Kidney epithelial cell (primary cell): ENCODE measurements around the gene WNT7B. TPM values are rescaled to one million over a fixed set of nuclear protein-coding genes. Genes with fewer than 3 reads are reported as not detected.

Experiments used
- DNase-seq: peaks from one replicate; pipeline ENCODE4 v3.0.0-alpha.2; 2010; ENCODE audit warnings: low read depth
- H3K27me3 ChIP-seq: 2 replicates; pipeline ENCODE4 v1.6.0; 2011; ENCODE audit warnings: low read length; ENCODE audit not compliant: control insufficient read depth, insufficient read depth
- H3K36me3 ChIP-seq: 2 replicates; pipeline ENCODE4 v1.5.1; 2011; ENCODE audit warnings: low read length; ENCODE audit not compliant: control insufficient read depth, insufficient read depth
- H3K4me3 ChIP-seq: 2 replicates; pipeline ENCODE4 v1.5.1; 2011; ENCODE audit warnings: low read depth, mild to moderate bottlenecking, control low read depth, low read length
- total RNA-seq: library from RNA; depleted of rRNA; stranded (reverse); fragments of >200 nt; gene quantifications from 2 replicates; pipeline ENCODE4 v1.2.3, GENCODE V29; 2015
- TF ChIP-seq, protein P1 (sequence below): IDR thresholded peaks from 2 replicates; pipeline ENCODE4 v1.5.1; 2011; ENCODE audit warnings: mild to moderate bottlenecking, moderate library complexity, low read length, control low read depth, inconsistent platforms; ENCODE audit not compliant: insufficient read depth, poor library complexity, severe bottlenecking

Gene WNT7B
- total RNA-seq, 1 donor from 2014 or later, result 15.3 TPM

DNA sequence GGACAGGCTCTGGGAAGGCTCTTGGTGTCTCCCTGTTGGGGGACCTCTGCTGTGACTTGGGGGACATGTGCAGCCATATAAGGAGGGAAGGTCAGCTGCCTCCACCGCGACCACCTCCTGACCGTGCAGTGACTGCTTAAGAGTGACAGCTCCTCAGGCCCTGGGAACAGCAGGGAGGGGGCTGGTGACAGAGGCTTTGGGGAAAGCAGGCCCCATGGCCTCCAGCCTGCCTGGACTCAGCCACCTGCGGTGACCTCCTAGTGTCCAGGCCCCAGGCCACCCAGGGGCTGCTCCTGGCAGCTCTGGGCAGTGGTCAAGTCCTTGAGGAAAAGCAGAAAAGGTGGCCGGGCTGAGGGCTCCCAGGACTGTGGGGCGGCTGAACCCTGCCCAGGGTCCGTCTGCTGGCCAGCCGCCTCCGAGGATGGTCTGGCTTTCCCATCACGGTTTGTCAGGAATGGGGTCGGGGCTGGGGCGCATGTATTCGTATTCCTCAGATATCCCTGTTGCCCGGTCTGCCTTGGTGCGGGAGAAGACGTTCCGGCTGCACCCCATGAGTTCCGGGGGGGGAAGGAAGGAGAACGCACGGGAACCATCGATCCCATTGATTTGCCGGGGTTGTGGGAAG lies 96.8 kb downstream of the WNT7B start:
- H3K27me3 ChIP-seq, result peaks cover 58% of the 10 kb centered on the region
- TF ChIP-seq, protein P1, sequence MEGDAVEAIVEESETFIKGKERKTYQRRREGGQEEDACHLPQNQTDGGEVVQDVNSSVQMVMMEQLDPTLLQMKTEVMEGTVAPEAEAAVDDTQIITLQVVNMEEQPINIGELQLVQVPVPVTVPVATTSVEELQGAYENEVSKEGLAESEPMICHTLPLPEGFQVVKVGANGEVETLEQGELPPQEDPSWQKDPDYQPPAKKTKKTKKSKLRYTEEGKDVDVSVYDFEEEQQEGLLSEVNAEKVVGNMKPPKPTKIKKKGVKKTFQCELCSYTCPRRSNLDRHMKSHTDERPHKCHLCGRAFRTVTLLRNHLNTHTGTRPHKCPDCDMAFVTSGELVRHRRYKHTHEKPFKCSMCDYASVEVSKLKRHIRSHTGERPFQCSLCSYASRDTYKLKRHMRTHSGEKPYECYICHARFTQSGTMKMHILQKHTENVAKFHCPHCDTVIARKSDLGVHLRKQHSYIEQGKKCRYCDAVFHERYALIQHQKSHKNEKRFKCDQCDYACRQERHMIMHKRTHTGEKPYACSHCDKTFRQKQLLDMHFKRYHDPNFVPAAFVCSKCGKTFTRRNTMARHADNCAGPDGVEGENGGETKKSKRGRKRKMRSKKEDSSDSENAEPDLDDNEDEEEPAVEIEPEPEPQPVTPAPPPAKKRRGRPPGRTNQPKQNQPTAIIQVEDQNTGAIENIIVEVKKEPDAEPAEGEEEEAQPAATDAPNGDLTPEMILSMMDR, result no peak
- no peak for DNase-seq
- H3K4me3 ChIP-seq, result no peak overlapping the region
- no peaks in the 10 kb centered on the region for H3K36me3 ChIP-seq

DNA sequence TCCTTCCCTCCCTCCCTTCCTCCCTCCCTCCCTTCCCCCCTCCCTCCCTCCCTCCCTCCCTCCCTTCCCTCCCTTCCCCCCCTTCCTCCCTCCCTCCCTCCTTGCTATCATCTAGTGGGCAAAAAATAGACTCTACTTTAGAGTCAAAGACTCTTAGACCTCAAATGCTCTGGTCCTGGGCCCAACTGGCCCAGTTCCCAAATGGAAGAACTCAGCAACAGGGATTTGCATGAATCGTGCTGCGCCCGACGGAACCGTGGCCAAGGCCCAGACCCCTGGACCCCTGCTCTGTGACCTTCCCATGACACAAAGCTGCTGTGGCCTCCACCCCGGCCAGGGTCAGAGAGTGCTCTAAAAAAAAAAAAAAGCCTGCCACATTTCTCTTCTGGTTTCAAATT lies 97.4 kb downstream of the WNT7B start:
- H3K27me3 ChIP-seq, result peaks cover 58% of the 10 kb centered on the region

DNA sequence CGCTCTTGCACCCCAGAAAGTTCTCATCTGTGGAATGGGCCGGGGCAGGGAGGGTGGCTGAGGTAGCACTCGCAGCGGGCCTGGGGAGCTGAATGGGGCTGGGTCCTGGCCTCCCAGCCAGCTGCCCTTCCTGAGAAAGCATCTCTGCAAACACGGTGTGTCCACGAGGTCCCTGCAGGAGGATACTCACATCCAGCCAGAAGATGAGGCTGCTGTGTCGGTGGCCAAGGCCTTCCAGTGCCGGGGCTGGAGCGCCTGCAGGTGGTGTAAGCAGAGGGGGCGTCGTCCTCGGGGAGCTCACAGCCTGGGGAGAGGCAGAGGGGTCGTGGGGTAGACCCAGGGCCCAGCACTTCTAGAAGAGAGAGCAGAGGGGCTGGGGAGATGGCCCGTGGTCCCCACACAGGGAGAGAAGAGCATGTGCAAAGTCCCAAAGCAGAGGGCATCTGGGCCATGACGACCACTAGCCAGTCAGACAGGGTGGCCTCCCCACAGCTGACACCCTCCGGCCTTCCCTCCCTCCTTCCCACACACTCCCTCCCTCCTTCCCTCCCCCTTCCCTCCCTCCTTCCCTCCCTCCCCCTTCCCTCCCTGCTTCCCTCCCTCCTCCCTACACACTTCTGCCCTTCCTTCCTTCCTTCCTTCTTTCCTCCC lies 97.9 kb downstream of the WNT7B start:
- TF ChIP-seq, protein P1, result no peak
- Histone ChIP-seq H3K27me3 (peaks cover 58% of the 10 kb centered on the region), H3K4me3 (no peak overlapping the region), H3K36me3 (no peaks in the 10 kb centered on the region)
- no peak for DNase-seq

More for the DNA sequence above, 97.4 kb downstream of the WNT7B start:
- TF ChIP-seq, protein P1, result no peak
- Histone ChIP-seq H3K36me3 (no peaks in the 10 kb centered on the region), H3K4me3 (no peak overlapping the region)
- no peak for DNase-seq

DNA sequence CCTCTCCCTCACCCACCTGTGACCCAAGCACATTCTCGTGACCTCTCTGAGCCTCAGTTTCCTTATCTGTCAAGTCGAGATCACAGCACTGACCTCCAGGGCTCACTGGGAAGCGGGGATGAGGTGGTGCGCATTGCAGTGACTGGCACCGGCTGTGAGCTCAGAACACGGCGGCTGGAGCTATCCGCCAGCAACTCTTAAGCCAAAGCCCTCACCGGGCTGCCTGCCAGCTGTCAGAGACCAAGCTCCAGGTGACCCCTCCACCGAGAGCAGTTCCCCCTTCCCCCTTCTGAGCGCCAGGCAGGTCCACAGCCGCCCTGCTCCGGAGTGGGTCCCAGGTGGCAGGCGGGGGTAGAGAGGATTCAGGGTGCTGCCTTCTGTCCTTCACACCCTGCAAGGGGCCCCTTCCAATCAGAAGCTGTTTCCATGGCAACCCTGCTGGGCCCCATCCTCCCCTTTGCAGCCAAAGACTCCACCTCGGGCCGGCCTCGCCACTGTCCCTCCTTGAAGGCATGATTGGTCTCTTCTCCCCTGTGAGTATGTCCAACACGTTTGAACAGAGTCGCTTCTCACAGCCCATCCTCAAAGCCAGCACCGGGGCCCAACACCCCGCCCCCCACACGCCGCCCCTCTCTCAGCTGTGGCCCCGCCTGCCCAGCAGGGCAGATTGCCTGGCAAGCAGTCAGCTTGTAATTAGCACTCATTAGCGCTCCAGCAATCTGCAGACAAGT lies 98.7 kb downstream of the WNT7B start:
- Histone ChIP-seq H3K36me3 (no peaks in the 10 kb centered on the region), H3K27me3 (peaks cover 58% of the 10 kb centered on the region), H3K4me3 (no peak overlapping the region)
- DNase-seq, result no peak
- TF ChIP-seq, protein P1, result no peak

DNA sequence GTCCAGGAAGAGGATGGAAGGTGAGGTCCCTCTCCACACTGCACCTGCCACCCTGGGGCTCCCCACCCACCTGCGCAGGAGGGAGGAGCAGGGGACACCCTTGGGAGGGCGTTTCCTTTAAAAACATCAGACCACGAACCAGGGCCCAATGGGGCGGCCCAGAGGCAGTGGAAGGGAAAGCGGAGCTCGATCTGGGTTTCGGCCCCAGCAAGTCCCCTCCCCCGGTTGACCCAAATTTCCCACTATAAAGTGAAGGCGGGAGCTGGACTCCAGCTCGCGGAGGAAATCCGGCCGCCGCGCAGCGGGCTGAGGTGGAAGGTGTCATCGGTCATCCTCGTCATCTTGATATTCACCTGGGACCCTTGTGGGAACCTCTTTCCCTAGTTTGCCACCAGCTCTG lies 99.3 kb downstream of the WNT7B start:
- Histone ChIP-seq H3K27me3 (peaks cover 58% of the 10 kb centered on the region), H3K4me3 (no peak overlapping the region), H3K36me3 (no peaks in the 10 kb centered on the region)
- DNase-seq, result no peak
- TF ChIP-seq, protein P1, result no peak
